ENCODE results near the gene NEO1.

- TF ChIP-seq REST (IDR thresholded peaks at IDR 0.05; ENCODE audit: borderline replicate concordance), result no peak
- no peak for TF ChIP-seq POLR2AphosphoS5 (IDR thresholded peaks at IDR 0.05)
- no peak for TF ChIP-seq CTCF (IDR thresholded peaks at IDR 0.05; ENCODE audit: poor library complexity, severe bottlenecking)
- no peak for TF ChIP-seq TAF1 (IDR thresholded peaks at IDR 0.05; ENCODE audit: low read depth)
- TF ChIP-seq MXI1 (conservative IDR thresholded peaks at IDR 0.05; ENCODE audit: poor library complexity, severe bottlenecking), result no peak
- TF ChIP-seq RAD21 (conservative IDR thresholded peaks at IDR 0.05), result no peak
- no peak for TF ChIP-seq EZH2 (IDR thresholded peaks at IDR 0.05; ENCODE audit: borderline replicate concordance, insufficient read depth, low read length, poor library complexity, severe bottlenecking)
- TF ChIP-seq EP300 (conservative IDR thresholded peaks at IDR 0.05; ENCODE audit: poor library complexity, severe bottlenecking), result no peak
Measured at GRCh38 chr15:73246898-73247297, 194.6 kb downstream of the NEO1 start.

Measured in neural cell (in vitro differentiated cells).